Mesenchymal stem cell (in vitro differentiated cells and primary cell): ENCODE results near the gene C12orf75.
"Not testable (repeated sequence)": the region's sequence is repeated elsewhere in the genome, so short reads cannot be mapped to it uniquely, and the experiment has no call there.

Source experiments
- DNase-seq: peaks from one replicate; pipeline ENCODE4 v3.0.0-alpha.2; 2013
- H2AFZ ChIP-seq: one replicate; pipeline ENCODE4 v1.6.1; 2013; ENCODE audit warnings: low read depth, mild to moderate bottlenecking, control low read depth, inconsistent platforms, low read length, moderate library complexity
- H2AK5ac ChIP-seq: 2 replicates; pipeline ENCODE4 v1.6.1; 2013; ENCODE audit warnings: low read length, moderate library complexity, mild to moderate bottlenecking, inconsistent platforms; ENCODE audit not compliant: severe bottlenecking
- H2BK120ac ChIP-seq: one replicate; pipeline ENCODE4 v1.6.1; 2013; ENCODE audit warnings: low read depth, mild to moderate bottlenecking, inconsistent platforms, low read length, moderate library complexity
- H2BK12ac ChIP-seq, 2 experiments: one replicate each; pipeline ENCODE4 v1.6.1; 2013; ENCODE audit warnings: inconsistent platforms in 2 of 2, low read length in 2 of 2, mild to moderate bottlenecking in 2 of 2, moderate library complexity in 2 of 2, control low read depth in 1 of 2
- H2BK15ac ChIP-seq: one replicate; pipeline ENCODE4 v1.6.1; 2013; ENCODE audit warnings: mild to moderate bottlenecking, low read depth, inconsistent platforms; ENCODE audit not compliant: poor library complexity, severe bottlenecking
- H2BK5ac ChIP-seq: 2 replicates; pipeline ENCODE4 v1.6.1; 2013; ENCODE audit warnings: low read depth, mild to moderate bottlenecking, low read length, control low read depth, inconsistent platforms; ENCODE audit not compliant: poor library complexity, severe bottlenecking
- H3K14ac ChIP-seq, 2 experiments: one replicate each; pipeline ENCODE4 v1.6.1; 2013; ENCODE audit warnings: inconsistent platforms in 2 of 2, low read length in 2 of 2, control low read depth in 1 of 2, mild to moderate bottlenecking in 1 of 2, moderate library complexity in 1 of 2
- H3K18ac ChIP-seq, 2 experiments: one replicate each; pipeline ENCODE4 v1.6.1; 2013; ENCODE audit warnings: inconsistent platforms in 2 of 2, low read length in 2 of 2, control low read depth in 1 of 2, low read depth in 1 of 2, mild to moderate bottlenecking in 1 of 2
- H3K23ac ChIP-seq, 2 experiments: one replicate each; pipeline ENCODE4 v1.6.1; 2013; ENCODE audit warnings: inconsistent platforms in 2 of 2, low read length in 2 of 2, mild to moderate bottlenecking in 2 of 2, moderate library complexity in 2 of 2, control low read depth in 1 of 2
- H3K27ac ChIP-seq: 2 replicates; pipeline ENCODE4 v1.5.1; 2013; ENCODE audit warnings: mild to moderate bottlenecking, moderate library complexity, low read length, control low read depth, inconsistent platforms; ENCODE audit not compliant: poor library complexity, severe bottlenecking
- H3K27me3 ChIP-seq, 2 experiments: 2 replicates each; pipeline versions ENCODE4 v1.6.1 to v1.7.0; 2013; ENCODE audit warnings: low read length in 2 of 2, mild to moderate bottlenecking in 2 of 2, moderate library complexity in 2 of 2, control low read depth in 1 of 2, inconsistent platforms in 1 of 2; ENCODE audit not compliant: control insufficient read depth in 1 of 2, insufficient read depth in 1 of 2
- H3K36me3 ChIP-seq, 2 experiments: 2 replicates each; pipeline versions ENCODE4 v1.6.1 to v1.7.0; 2013; ENCODE audit warnings: low read length in 2 of 2, control low read depth in 1 of 2, inconsistent platforms in 1 of 2, low read depth in 1 of 2, mild to moderate bottlenecking in 1 of 2; ENCODE audit not compliant: insufficient read depth in 2 of 2, control insufficient read depth in 1 of 2
- H3K4ac ChIP-seq, 2 experiments: one replicate each; pipeline ENCODE4 v1.6.1; 2013; ENCODE audit warnings: inconsistent platforms in 2 of 2, low read length in 2 of 2, mild to moderate bottlenecking in 2 of 2, moderate library complexity in 2 of 2, control low read depth in 1 of 2, low read depth in 1 of 2
- H3K4me1 ChIP-seq: 2 replicates; pipeline ENCODE4 v1.6.1; 2013; ENCODE audit warnings: low read depth, low read length, control low read depth; ENCODE audit not compliant: control insufficient read depth, insufficient read depth
- H3K4me2 ChIP-seq: 2 replicates; pipeline ENCODE4 v1.6.1; 2013; ENCODE audit warnings: low read length, mild to moderate bottlenecking, inconsistent platforms; ENCODE audit not compliant: poor library complexity, severe bottlenecking
- H3K4me3 ChIP-seq, 2 experiments: 2 replicates each; pipeline versions ENCODE4 v1.5.1 to v1.7.0; 2013; ENCODE audit warnings: low read length in 2 of 2, mild to moderate bottlenecking in 2 of 2, control low read depth in 1 of 2, low read depth in 1 of 2; ENCODE audit not compliant: insufficient read depth in 1 of 2
- H3K79me1 ChIP-seq: replicated peaks from 2 replicates; pipeline ENCODE4 v1.6.1; 2013; ENCODE audit warnings: mild to moderate bottlenecking, control low read depth, low read length, inconsistent platforms; ENCODE audit not compliant: poor library complexity, severe bottlenecking
- H3K9ac ChIP-seq: 2 replicates; pipeline ENCODE4 v1.7.0; 2013; ENCODE audit warnings: mild to moderate bottlenecking, low read length, moderate library complexity
- H3K9me3 ChIP-seq: 2 replicates; pipeline ENCODE4 v1.7.0; 2013; ENCODE audit warnings: mild to moderate bottlenecking, low read length; ENCODE audit not compliant: control insufficient read depth
- H4K8ac ChIP-seq: one replicate; pipeline ENCODE4 v1.6.1; 2013; ENCODE audit warnings: inconsistent platforms, mild to moderate bottlenecking, low read length, moderate library complexity
- H4K91ac ChIP-seq: one replicate; pipeline ENCODE4 v1.6.1; 2013; ENCODE audit warnings: mild to moderate bottlenecking, low read length, inconsistent platforms
- WGBS: methylation state at CpG from one replicate; pipeline ENCODE4 v1.1.7; 2013; ENCODE audit warnings: mixed read lengths; 5-methylcytosine and 5-hydroxymethylcytosine counted together

Gene C12orf75

GRCh38 chr12:105296116-105297089, 34.1 kb upstream of the C12orf75 start:
- Histone ChIP-seq H4K8ac (no peak overlapping the region), H2BK120ac (no peak overlapping the region), H4K91ac (no peak overlapping the region), H3K4ac (no peak overlapping the region), H3K23ac (no peak overlapping the region), H2AFZ (no peak overlapping the region), H3K18ac (no peak overlapping the region), H3K4me2 (no peak overlapping the region), H3K14ac (no peak overlapping the region), H3K27me3 (no peaks in the 10 kb centered on the region), H3K9ac (no peak overlapping the region), H3K79me1 (peaks cover 1% of the 10 kb centered on the region), H3K27ac (no peak overlapping the region), H3K4me1 (no peaks in the 10 kb centered on the region), H3K36me3 (no peaks in the 10 kb centered on the region), H2BK15ac (no peak overlapping the region), H2BK5ac (no peak overlapping the region), H2BK12ac (no peak overlapping the region), H3K4me3 (no peak overlapping the region), H3K9me3 (peaks cover 3% of the 10 kb centered on the region), H2AK5ac (no peak overlapping the region)
- no peak for DNase-seq
- 89% methylated on average over 7 of the region's 8 CpGs for WGBS

GRCh38 chr12:105300883-105301282, 29.6 kb upstream of the C12orf75 start:
- Histone ChIP-seq H3K9me3 (peaks cover 3% of the 10 kb centered on the region), H3K23ac (no peak overlapping the region), H3K14ac (no peak overlapping the region), H3K79me1 (peaks cover 1% of the 10 kb centered on the region), H3K27ac (no peak overlapping the region), H3K36me3 (no peaks in the 10 kb centered on the region), H3K4me1 (no peaks in the 10 kb centered on the region), H2AFZ (no peak overlapping the region), H2BK15ac (no peak overlapping the region), H3K4me3 (no peak overlapping the region), H3K18ac (no peak overlapping the region), H2BK12ac (no peak overlapping the region), H2BK5ac (no peak overlapping the region), H3K27me3 (no peaks in the 10 kb centered on the region), H4K8ac (no peak overlapping the region), H4K91ac (no peak overlapping the region), H2BK120ac (no peak overlapping the region), H3K4me2 (no peak overlapping the region), H3K9ac (no peak overlapping the region), H3K4ac (no peak overlapping the region), H2AK5ac (no peak overlapping the region)
- WGBS, result 89% methylated on average over 6 of the region's 6 CpGs
- DNase-seq, result no peak

GRCh38 chr12:105301696-105302095, 28.8 kb upstream of the C12orf75 start:
- Histone ChIP-seq H3K18ac (no peak overlapping the region), H3K4me3 (no peak overlapping the region), H3K79me1 (peaks cover 1% of the 10 kb centered on the region), H3K23ac (no peak overlapping the region), H2BK5ac (no peak overlapping the region), H3K27ac (no peak overlapping the region), H3K9ac (no peak overlapping the region), H2AFZ (no peak overlapping the region), H3K4ac (no peak overlapping the region), H4K91ac (no peak overlapping the region), H3K14ac (no peak overlapping the region), H2AK5ac (no peak overlapping the region), H2BK15ac (no peak overlapping the region), H2BK120ac (no peak overlapping the region), H3K4me1 (no peaks in the 10 kb centered on the region), H3K36me3 (no peaks in the 10 kb centered on the region), H3K9me3 (peaks cover 3% of the 10 kb centered on the region), H4K8ac (no peak overlapping the region), H3K4me2 (no peak overlapping the region), H3K27me3 (no peaks in the 10 kb centered on the region), H2BK12ac (no peak overlapping the region)
- DNase-seq, result no peak
- WGBS, result 96% methylated on average over 4 of the region's 5 CpGs

DNA sequence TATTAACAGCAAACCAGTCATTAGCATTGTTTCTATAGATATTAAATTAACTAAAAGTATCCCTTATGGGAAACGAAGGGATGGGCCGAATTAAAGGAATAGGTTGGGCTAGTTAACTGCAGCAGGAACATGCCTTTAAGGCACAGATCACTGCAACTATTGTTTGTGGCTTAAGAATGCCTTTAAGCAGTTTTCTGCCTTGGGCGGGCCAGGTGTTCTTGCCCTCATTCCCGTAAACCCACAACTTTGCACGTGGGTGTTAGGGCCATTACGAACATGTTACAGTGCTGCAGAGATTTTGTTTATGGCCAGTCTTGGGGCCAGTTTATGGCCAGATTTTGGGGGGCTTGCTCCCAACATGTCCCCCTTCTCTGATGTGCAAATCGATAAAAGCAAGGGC, 27.5 kb upstream of the C12orf75 start:
- not testable (repeated sequence) for H2BK120ac ChIP-seq, H2BK15ac ChIP-seq, H3K9ac ChIP-seq, H4K91ac ChIP-seq, H3K14ac ChIP-seq, H3K4me2 ChIP-seq, H3K36me3 ChIP-seq, H3K27ac ChIP-seq, H2BK5ac ChIP-seq, H3K23ac ChIP-seq, H2AK5ac ChIP-seq, H3K27me3 ChIP-seq, H3K18ac ChIP-seq, H2AFZ ChIP-seq, H3K4me3 ChIP-seq, H3K4me1 ChIP-seq, DNase-seq, H3K79me1 ChIP-seq, H4K8ac ChIP-seq, H3K4ac ChIP-seq, H3K9me3 ChIP-seq, H2BK12ac ChIP-seq
- whole genome bisulfite sequencing, result over 99% methylated on average over 7 of the region's 7 CpGs
